Prostate gland (tissue), 2 donors: ENCODE results near the gene FGGY. TPM values are rescaled to one million over a fixed set of nuclear protein-coding genes. Genes with fewer than 3 reads are reported as not detected.
A peak's percentile ranks its signal among the peaks of the same experiment; 100 is the strongest.

Source experiments
- DNase-seq: peaks from one replicate; pipeline ENCODE4 v3.0.0-alpha.2; 2019; ENCODE audit warnings: low spot score
- H3K27ac ChIP-seq, 2 donors: fragments of 200-600 bp; sonication (generic); 2 replicates each; pipeline ENCODE4 v1.5.1; 2017 to 2019
- H3K27me3 ChIP-seq: fragments of 200-600 bp; sonication (generic); replicated peaks from 2 replicates; pipeline ENCODE4 v1.5.1; 2019; ENCODE audit not compliant: insufficient read depth
- H3K36me3 ChIP-seq, 2 donors: fragments of 200-600 bp; sonication (generic); 1 replicate in 1 of 2; 2 replicates in 1 of 2; pipeline versions ENCODE4 v1.5.1 to v1.8.1; 2017 to 2019
- H3K4me1 ChIP-seq: fragments of 200-600 bp; sonication (generic); replicated peaks from 2 replicates; pipeline ENCODE4 v1.5.1; 2019
- H3K4me3 ChIP-seq, 2 donors: fragments of 200-600 bp; sonication (generic); 2 replicates each; pipeline ENCODE4 v1.5.1; 2017 to 2019
- H3K9me3 ChIP-seq: fragments of 200-600 bp; sonication (generic); 2 replicates; pipeline ENCODE4 v1.5.1; 2017
- CTCF ChIP-seq, 4 experiments: fragments of 200-600 bp in 2 of 4; fragments of 450-650 bp in 2 of 4; sonication (generic) in 2 of 4; IDR thresholded peaks; 1 replicate in 3 of 4; 2 replicates in 1 of 4; pipeline ENCODE4 v1.5.1; 2016 to 2019; ENCODE audit warnings: antibody characterized with exemption in 4 of 4, mild to moderate bottlenecking in 2 of 4, moderate library complexity in 2 of 4
- POLR2A ChIP-seq: fragments of 450-650 bp; IDR thresholded peaks from one replicate; pipeline ENCODE4 v1.6.1; 2016; ENCODE audit warnings: antibody characterized with exemption, mild to moderate bottlenecking
- POLR2AphosphoS5 ChIP-seq: sonication (generic); formaldehyde crosslinking; IDR thresholded peaks from one replicate; pipeline ENCODE4 v1.6.1; 2017; ENCODE audit warnings: antibody characterized with exemption
- WGBS: methylation state at CpG from one replicate; pipeline ENCODE4 v1.1.5; 2018; 5-methylcytosine and 5-hydroxymethylcytosine counted together
- intact Hi-C: fragments of 100-400 bp; cut with DNase I; formaldehyde crosslinking; loops from one replicate; pipeline ENCODE4 v1.14.2; 2022
- total RNA-seq, 2 donors: library from RNA; depleted of rRNA; stranded (reverse); fragments of >200 nt; gene quantifications; one replicate each; pipeline ENCODE4 v1.1.0, GENCODE V29; 2016

Gene FGGY
- total RNA-seq, 2 donors from 2014 or later: 28.6 to 32.2 TPM

GRCh38 chr1:59720326-59721115 is 423.6 kb downstream of the FGGY start:
- Histone ChIP-seq H3K27ac (no peak overlapping the region), H3K4me3 (no peak overlapping the region), H3K27me3 (no peaks in the 10 kb centered on the region), H3K4me1 (no peaks in the 10 kb centered on the region), H3K36me3 (no peaks in the 10 kb centered on the region), H3K9me3 (no peaks in the 10 kb centered on the region)
- no peak for DNase-seq
- TF ChIP-seq POLR2A: no peak
- no peak for TF ChIP-seq CTCF (IDR thresholded peaks at IDR 0.05)
- no peak for TF ChIP-seq POLR2AphosphoS5
- WGBS: 57% methylated on average over 5 of the region's 5 CpGs
- intact Hi-C loops: no loop called here

GRCh38 chr1:59730302-59730701 is 433.4 kb downstream of the FGGY start:
- Histone ChIP-seq H3K27me3 (no peaks in the 10 kb centered on the region), H3K4me1 (peaks cover 2% of the 10 kb centered on the region), H3K9me3 (no peaks in the 10 kb centered on the region), H3K36me3 (no peaks in the 10 kb centered on the region), H3K4me3 (no peak overlapping the region), H3K27ac (peak overlapping the region; percentile 25 to 68)
- intact Hi-C loops: no loop called here
- no peak for DNase-seq
- WGBS: 60% methylated on average over 1 of the region's 1 CpG
- no peak for TF ChIP-seq POLR2AphosphoS5
- no peak for TF ChIP-seq CTCF (IDR thresholded peaks at IDR 0.05)
- TF ChIP-seq POLR2A: no peak

- Histone ChIP-seq H3K4me3 (no peak overlapping the region), H3K27ac (peak overlapping the region; percentile 46 to 68), H3K4me1 (peaks cover 2% of the 10 kb centered on the region), H3K36me3 (no peaks in the 10 kb centered on the region), H3K27me3 (no peaks in the 10 kb centered on the region), H3K9me3 (no peaks in the 10 kb centered on the region)
- WGBS: 42% methylated on average over 12 of the region's 12 CpGs
- intact Hi-C loops: no loop called here
- peak; percentile 20 for DNase-seq
- TF ChIP-seq POLR2AphosphoS5 (no peak), POLR2A (no peak), CTCF (IDR thresholded peaks at IDR 0.05) (no peak)
Measured at GRCh38 chr1:59730759-59731478, 434.0 kb downstream of the FGGY start.

GRCh38 chr1:59731591-59731990 is 434.7 kb downstream of the FGGY start:
- intact Hi-C loops: no loop called here
- no peaks in the 10 kb centered on the region for H3K9me3 ChIP-seq
- no peaks in the 10 kb centered on the region for H3K36me3 ChIP-seq
- DNase-seq: no peak
- H3K27me3 ChIP-seq: no peaks in the 10 kb centered on the region
- H3K4me3 ChIP-seq: no peak overlapping the region
- H3K4me1 ChIP-seq: peaks cover 2% of the 10 kb centered on the region
- H3K27ac ChIP-seq: peak overlapping the region; percentile 46 to 68
- WGBS: 92% methylated on average over 1 of the region's 1 CpG
- no peak for TF ChIP-seq CTCF (IDR thresholded peaks at IDR 0.05)
- TF ChIP-seq POLR2A: no peak
- TF ChIP-seq POLR2AphosphoS5: no peak
